DMS114 treated with DMSO at 0.1 percent for 48 hours (cell line): ENCODE data around the gene CCKAR.

Experiments used
- DNase-seq: peaks from one replicate; lab custom pipeline; 2025; ENCODE audit not compliant: unreplicated experiment; lab: John Stamatoyannopoulos, UW

CCKAR gene

DNA sequence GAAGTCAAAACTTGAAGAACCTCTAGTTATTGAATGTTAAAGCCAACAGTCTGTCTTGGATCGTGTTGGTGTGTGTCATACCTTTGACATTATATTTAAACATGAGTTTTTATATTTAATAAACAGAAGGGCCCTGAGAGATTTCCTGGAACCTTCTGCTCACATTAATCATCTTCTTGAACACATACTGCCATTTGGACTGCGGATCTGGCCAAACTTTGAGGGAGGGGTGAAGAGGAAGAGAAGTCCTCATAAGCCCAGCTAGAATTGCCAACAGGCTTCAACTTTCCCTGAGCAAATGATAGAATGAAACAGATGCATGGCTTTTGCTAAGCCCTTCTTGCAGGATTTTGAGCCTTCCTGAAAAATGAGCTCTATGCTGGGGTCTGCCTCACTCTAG is 27.4 kb downstream of the CCKAR start:
- DNase-seq: no peak

- DNase-seq: no peak
Measured at GRCh38 chr4:26459756-26460530, 30.3 kb downstream of the CCKAR start.

- peak; percentile 55 for DNase-seq
Measured at GRCh38 chr4:26459054-26459755, 31.1 kb downstream of the CCKAR start.

GRCh38 chr4:26458157-26458561 is 32.1 kb downstream of the CCKAR start:
- no peak for DNase-seq

GRCh38 chr4:26457412-26457811 is 32.9 kb downstream of the CCKAR start:
- no peak for DNase-seq

- DNase-seq: no peak
Measured at GRCh38 chr4:26455571-26455970, 34.7 kb downstream of the CCKAR start.

GRCh38 chr4:26454961-26455360 is 35.3 kb downstream of the CCKAR start:
- DNase-seq: no peak

- no peak for DNase-seq
Measured at GRCh38 chr4:26452565-26453531, 37.4 kb downstream of the CCKAR start.

GRCh38 chr4:26451597-26451996 is 38.7 kb downstream of the CCKAR start:
- no peak for DNase-seq

GRCh38 chr4:26450418-26450817 is 39.9 kb downstream of the CCKAR start:
- no peak for DNase-seq

DNA sequence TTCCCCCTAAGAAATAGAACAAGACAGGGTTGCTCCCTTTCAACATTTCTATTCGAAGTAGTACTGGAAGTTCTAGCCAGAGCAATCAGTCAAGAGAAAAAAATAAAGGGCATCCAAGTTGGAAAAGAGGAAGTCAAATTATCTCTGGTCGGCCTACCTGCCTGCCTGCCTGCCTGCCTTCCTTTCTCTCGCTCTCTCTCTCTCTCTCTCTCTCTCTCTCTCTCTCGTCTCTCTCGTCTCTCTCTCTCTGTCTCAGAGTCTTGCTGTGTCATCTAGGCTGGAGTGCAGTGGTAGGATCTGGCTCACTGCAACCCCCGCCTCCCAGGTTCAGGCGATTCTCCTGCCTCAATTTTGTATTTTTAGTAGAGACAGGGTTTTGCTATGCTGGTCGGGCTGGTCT is 42.9 kb downstream of the CCKAR start:
- DNase-seq: no peak

DNA sequence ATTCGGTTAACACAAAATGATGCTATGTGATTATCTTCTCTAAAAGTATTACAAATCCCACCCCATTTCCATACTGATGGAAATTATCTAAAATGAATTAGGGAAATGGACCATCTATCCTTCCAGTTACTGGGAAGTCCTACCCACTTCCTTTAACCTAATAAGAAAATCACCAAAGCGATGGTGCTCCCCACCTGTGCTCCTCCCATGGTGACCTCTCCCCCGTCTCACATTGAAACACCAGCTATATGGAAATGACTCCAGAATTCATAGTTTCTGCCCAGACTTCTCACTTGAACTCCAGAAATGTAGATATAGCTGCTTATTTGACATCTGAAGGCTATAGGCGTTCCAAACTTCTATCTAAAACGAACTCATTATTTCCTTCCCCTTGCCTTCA is 48.5 kb downstream of the CCKAR start:
- DNase-seq: no peak

DNA sequence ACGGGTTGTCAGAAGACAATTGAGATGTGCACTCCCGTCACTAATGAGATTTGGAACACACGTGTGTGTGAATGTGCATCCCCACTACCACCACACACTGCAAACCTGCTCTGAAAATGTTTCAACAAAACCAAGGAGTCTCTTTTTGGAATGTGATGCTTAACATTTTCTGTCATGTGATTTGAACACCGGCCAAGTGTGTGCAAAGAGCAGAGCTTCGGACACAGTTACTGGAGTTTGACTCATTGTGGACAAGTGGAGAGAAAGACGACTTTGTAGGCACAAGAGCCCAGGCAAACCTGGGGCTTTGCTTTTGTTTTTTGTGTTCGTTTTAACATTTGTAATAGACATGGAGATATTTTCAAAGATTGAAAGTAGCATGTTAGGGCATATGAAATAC is 49.2 kb downstream of the CCKAR start:
- no peak for DNase-seq

GRCh38 chr4:26434030-26434639 is 56.1 kb downstream of the CCKAR start:
- DNase-seq: no peak

DNA sequence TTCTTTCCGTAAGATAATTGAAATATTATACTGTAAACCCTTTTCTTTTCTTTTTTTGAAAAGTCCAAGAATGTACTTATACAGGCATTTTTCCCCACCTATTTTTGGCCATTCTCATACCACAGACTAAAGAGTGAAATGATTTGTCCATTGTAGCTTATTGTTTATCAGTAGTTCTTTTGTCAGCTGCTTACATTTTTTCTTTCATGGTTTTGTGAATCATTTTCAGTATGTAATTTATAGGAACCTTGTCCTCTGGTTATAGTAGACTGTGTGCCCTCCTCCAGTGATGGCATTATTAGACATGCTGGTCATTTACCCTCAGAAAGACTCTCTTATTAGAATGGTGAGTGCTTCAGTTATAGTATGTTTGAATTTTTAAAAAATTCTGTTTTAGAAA is 56.7 kb downstream of the CCKAR start:
- DNase-seq: no peak

GRCh38 chr4:26432419-26432818 is 57.9 kb downstream of the CCKAR start:
- DNase-seq: no peak

GRCh38 chr4:26431461-26432180 is 58.7 kb downstream of the CCKAR start:
- no peak for DNase-seq
